Endometrium (tissue), 2 donors: ENCODE results near the gene ARHGEF11.

Source experiments
- FAIRE-seq: peaks from 2 replicates; lab custom pipeline; 2012; peaks lifted over from hg19 to GRCh38; lab: Jason Lieb, UNC
- donor health status: control.
- donor health status: control.

The ARHGEF11 gene

GRCh38 chr1:156998840-156999500 lies 46.6 kb downstream of the ARHGEF11 start:
- FAIRE-seq: no peak

GRCh38 chr1:156998301-156998700 lies 47.2 kb downstream of the ARHGEF11 start:
- no peak for FAIRE-seq

GRCh38 chr1:156995412-156995811 lies 50.1 kb downstream of the ARHGEF11 start:
- FAIRE-seq: no peak

- FAIRE-seq: no peak
These were observed 51.3 kb downstream of the ARHGEF11 start for GRCh38 chr1:156994277-156994676.

- no peak for FAIRE-seq
These were observed 52.0 kb downstream of the ARHGEF11 start for GRCh38 chr1:156993426-156994147.

GRCh38 chr1:156992215-156992614 lies 53.3 kb downstream of the ARHGEF11 start:
- FAIRE-seq: no peak

- FAIRE-seq: no peak
These were observed 57.8 kb downstream of the ARHGEF11 start for GRCh38 chr1:156987715-156988114.

- FAIRE-seq: no peak
These were observed 65.0 kb downstream of the ARHGEF11 start for GRCh38 chr1:156980551-156980950.

GRCh38 chr1:156975084-156975483 lies 70.5 kb downstream of the ARHGEF11 start:
- FAIRE-seq: no peak

GRCh38 chr1:156973417-156973816 lies 72.1 kb downstream of the ARHGEF11 start:
- no peak for FAIRE-seq

GRCh38 chr1:156970017-156970416 lies 75.5 kb downstream of the ARHGEF11 start:
- no peak for FAIRE-seq

- no peak for FAIRE-seq
These were observed 76.0 kb downstream of the ARHGEF11 start for GRCh38 chr1:156969496-156969895.

GRCh38 chr1:156964441-156964840 lies 81.1 kb downstream of the ARHGEF11 start:
- no peak for FAIRE-seq

GRCh38 chr1:156963621-156964020 lies 81.9 kb downstream of the ARHGEF11 start:
- no peak for FAIRE-seq

- FAIRE-seq: no peak
These were observed 83.8 kb downstream of the ARHGEF11 start for GRCh38 chr1:156961709-156962108.

GRCh38 chr1:156959925-156960324 lies 85.6 kb downstream of the ARHGEF11 start:
- no peak for FAIRE-seq

- FAIRE-seq: no peak
These were observed 86.1 kb downstream of the ARHGEF11 start for GRCh38 chr1:156959414-156959813.

- no peak for FAIRE-seq
These were observed 87.3 kb downstream of the ARHGEF11 start for GRCh38 chr1:156958247-156958714.

- FAIRE-seq: no peak
These were observed 87.9 kb downstream of the ARHGEF11 start for GRCh38 chr1:156957634-156958033.

GRCh38 chr1:156956333-156956732 lies 89.2 kb downstream of the ARHGEF11 start:
- no peak for FAIRE-seq

- no peak for FAIRE-seq
These were observed 92.0 kb downstream of the ARHGEF11 start for GRCh38 chr1:156953571-156953970.

- FAIRE-seq: no peak
These were observed 94.2 kb downstream of the ARHGEF11 start for GRCh38 chr1:156951371-156951770.

- no peak for FAIRE-seq
These were observed 96.4 kb downstream of the ARHGEF11 start for GRCh38 chr1:156949127-156949526.

- no peak for FAIRE-seq
These were observed 96.8 kb downstream of the ARHGEF11 start for GRCh38 chr1:156948708-156949107.
